Aorta (tissue), 5 donors: ENCODE results near the gene MFSD6. TPM values are rescaled to one million over a fixed set of nuclear protein-coding genes. Genes with fewer than 3 reads are reported as not detected.

Experiments
- ATAC-seq: fragments of 200-7000 bp; cut with Tn5 transposase; one replicate; pipeline ENCODE4 v1.9.1; 2022; ENCODE audit warnings: moderate library complexity; ENCODE audit not compliant: low FRiP score
- DNase-seq, 2 donors: peaks; one replicate each; pipeline ENCODE4 v3.0.0-alpha.2; 2020
- H3K27ac ChIP-seq, 2 donors: one replicate each; pipeline ENCODE4 v1.5.1; 2013; ENCODE audit warnings: low read length in 2 of 2, mild to moderate bottlenecking in 2 of 2, moderate library complexity in 2 of 2, control low read depth in 1 of 2, inconsistent platforms in 1 of 2, low read depth in 1 of 2
- H3K27me3 ChIP-seq, 2 donors: one replicate each; pipeline ENCODE4 v1.6.1; 2013; ENCODE audit warnings: control low read depth in 1 of 2, low read length in 1 of 2, mild to moderate bottlenecking in 1 of 2, moderate library complexity in 1 of 2; ENCODE audit not compliant: insufficient read depth in 2 of 2, control insufficient read depth in 1 of 2
- H3K36me3 ChIP-seq, 2 donors: one replicate each; pipeline ENCODE4 v1.6.1; 2013; ENCODE audit warnings: control low read depth in 1 of 2, low read length in 1 of 2, mild to moderate bottlenecking in 1 of 2; ENCODE audit not compliant: insufficient read depth in 2 of 2, control insufficient read depth in 1 of 2
- H3K4me1 ChIP-seq, 2 donors: one replicate each; pipeline ENCODE4 v1.6.1; 2013; ENCODE audit warnings: low read length in 2 of 2, control low read depth in 1 of 2, mild to moderate bottlenecking in 1 of 2, moderate library complexity in 1 of 2; ENCODE audit not compliant: insufficient read depth in 2 of 2, control insufficient read depth in 1 of 2
- H3K4me3 ChIP-seq, 2 donors: one replicate each; pipeline ENCODE4 v1.5.1; 2013; ENCODE audit warnings: low read length in 2 of 2, control low read depth in 1 of 2, mild to moderate bottlenecking in 1 of 2
- H3K9me3 ChIP-seq: one replicate; pipeline ENCODE4 v1.6.1; 2013; ENCODE audit warnings: mild to moderate bottlenecking, low read length; ENCODE audit not compliant: control insufficient read depth
- WGBS, 2 donors: extraction: QIAGEN DNeasy Blood & Tissue Kit; methylation state at CpG; one replicate each; pipeline ENCODE4 v1.1.7; 2013; 5-methylcytosine and 5-hydroxymethylcytosine counted together
- intact Hi-C, 2 donors: fragments of 100-400 bp; cut with DNase I; formaldehyde crosslinking; loops; one replicate each; pipeline versions ENCODE4 v1.14.2 to v1.15.0; 2022
- polyA plus RNA-seq, 2 donors: library from polyadenylated mRNA; stranded (reverse); fragments of 200-250 nt; gene quantifications; one replicate each; pipeline ENCODE4 v1.2.3, GENCODE V29; 2013
- total RNA-seq, 2 donors: library from RNA; stranded (reverse); fragmentation: NEBNext Ultra II Directional; extraction: Animal tissue kit (Norgen Biotek cat#: 25700); gene quantifications; one replicate each; pipeline ENCODE4 v1.2.1, GENCODE V29; 2021
- donor health status: healthy with polysubstance abuse.
- donor health status: Bipolar disorder and iron deficiency.
- donor health status: DM: no; HTN: no; CAD: no.
- donor health status: DM: no; HTN: no; CAD: no.
- donor health status: DM: yes; HTN: yes; CAD: no.

The MFSD6 gene
- total and polyA plus RNA-seq, 4 donors, result 10.1 to 21.5 (median 16.8) TPM

DNA sequence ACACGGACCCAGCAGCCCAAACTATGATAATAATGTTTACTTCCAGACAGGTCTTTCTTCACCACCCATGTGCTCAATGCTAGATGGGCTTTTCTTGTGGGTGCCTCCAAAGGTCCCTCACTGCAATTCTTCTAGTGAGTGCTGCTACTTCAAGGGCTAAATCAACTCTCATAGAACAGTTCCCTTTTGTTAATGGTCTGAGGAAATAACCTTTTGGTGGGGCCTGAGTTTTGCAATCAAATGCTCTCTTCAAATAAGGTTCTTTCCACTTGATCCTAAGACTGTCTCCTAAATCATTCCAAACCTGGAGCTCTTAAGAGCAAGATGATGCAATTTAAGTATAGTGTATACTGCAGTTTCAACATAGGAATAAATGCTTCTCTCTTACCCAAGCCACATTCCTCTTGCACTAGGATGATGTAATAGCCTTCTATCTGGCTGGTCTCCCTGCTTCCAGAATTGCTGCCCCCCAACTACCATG lies 120.4 kb downstream of the MFSD6 start:
- no peaks in the 10 kb centered on the region for H3K27me3 ChIP-seq
- H3K4me3 ChIP-seq, result no peak overlapping the region
- DNase-seq (no peak), ATAC-seq (no peak)
- WGBS, 2 donors, result 80 to 86% methylated on average over 1 of the region's 1 CpG
- no peaks in the 10 kb centered on the region for H3K36me3 ChIP-seq
- H3K27ac ChIP-seq, result no peak overlapping the region
- H3K4me1 ChIP-seq, result peaks cover 0 to 3% of the 10 kb centered on the region in 2 donors
- intact Hi-C loops, result no loop called here
- H3K9me3 ChIP-seq, result no peaks in the 10 kb centered on the region

DNA sequence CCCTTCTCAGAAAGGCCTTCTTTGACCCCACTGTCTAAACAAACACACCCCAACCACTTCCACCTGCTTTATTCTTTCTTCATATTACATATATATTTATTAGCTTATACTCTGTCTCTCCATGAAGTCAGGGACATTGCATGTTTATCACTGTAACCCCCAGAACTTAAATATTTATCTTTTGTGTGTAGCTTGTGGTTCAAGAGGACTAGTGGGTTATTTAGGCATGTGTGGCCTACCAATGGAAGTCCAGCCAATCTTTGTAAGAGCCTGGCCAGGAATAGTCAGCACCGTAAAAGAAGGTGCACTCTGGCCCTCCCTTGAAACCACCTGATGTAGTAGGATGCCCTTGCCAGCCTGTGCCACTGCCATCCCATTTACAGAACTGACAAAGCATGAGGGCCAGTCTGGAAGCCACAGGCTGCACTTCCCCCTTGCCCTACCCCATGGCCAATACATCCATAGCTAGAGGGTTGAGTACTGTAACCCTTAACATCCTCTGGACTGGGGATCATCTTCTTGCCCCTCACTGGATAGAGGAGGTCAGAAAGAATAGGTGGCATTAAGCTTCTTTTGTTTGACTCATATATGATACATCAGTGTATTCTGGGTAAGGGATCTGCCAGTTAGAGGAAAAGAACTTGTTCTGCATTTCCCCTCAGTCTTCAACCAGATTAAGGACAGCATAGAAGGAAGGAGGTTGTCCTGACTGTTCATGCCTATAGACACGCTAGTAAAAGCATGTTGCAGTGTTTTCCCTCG lies 121.5 kb downstream of the MFSD6 start:
- DNase-seq (no peak), ATAC-seq (no peak)
- Histone ChIP-seq H3K27me3 (no peaks in the 10 kb centered on the region), H3K36me3 (no peaks in the 10 kb centered on the region), H3K9me3 (no peaks in the 10 kb centered on the region), H3K4me3 (no peak overlapping the region), H3K27ac (no peak overlapping the region), H3K4me1 (peaks cover 0 to 3% of the 10 kb centered on the region in 2 donors)
- intact Hi-C loops, result no loop called here
- WGBS, 2 donors, result 56 to 63% methylated on average over 3 of the region's 3 CpGs

DNA sequence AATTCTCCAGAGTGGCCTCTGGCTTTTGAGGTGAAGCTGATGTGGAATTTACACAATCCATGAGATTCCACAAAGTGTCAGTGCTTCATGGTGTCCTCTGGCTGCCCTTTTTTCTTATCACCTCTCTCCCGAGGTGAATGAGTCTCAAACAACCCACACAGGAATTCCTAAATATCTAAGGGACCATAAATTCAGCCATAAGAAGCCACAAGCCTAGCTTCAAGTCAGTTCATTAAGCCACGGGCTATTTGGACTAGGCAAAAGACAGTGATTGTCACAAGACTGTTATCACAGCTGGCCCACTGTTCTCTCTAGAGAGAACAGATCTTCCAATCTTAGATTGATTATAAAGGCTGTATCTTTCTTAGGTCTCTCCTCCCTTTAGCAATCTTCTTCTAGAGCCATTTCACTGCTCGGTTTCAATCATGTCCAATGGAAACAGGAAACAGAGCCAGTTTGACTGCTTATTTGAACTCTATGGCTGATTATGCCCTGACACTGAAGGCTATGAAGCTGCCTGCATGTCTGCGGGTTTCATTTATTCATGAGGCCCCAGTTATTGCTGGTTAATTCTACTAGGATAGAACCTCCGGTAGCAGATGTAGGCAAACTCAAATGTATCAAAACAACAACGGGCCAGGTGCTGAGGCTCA lies 122.2 kb downstream of the MFSD6 start:
- 28 to 36% methylated on average over 6 of the region's 6 CpGs for WGBS, 2 donors
- Histone ChIP-seq H3K36me3 (no peaks in the 10 kb centered on the region), H3K27me3 (no peaks in the 10 kb centered on the region), H3K9me3 (no peaks in the 10 kb centered on the region), H3K4me3 (no peak overlapping the region), H3K27ac (no peak overlapping the region), H3K4me1 (peaks cover 0 to 3% of the 10 kb centered on the region in 2 donors)
- intact Hi-C loops, result no loop called here
- DNase-seq (no peak), ATAC-seq (no peak)

DNA sequence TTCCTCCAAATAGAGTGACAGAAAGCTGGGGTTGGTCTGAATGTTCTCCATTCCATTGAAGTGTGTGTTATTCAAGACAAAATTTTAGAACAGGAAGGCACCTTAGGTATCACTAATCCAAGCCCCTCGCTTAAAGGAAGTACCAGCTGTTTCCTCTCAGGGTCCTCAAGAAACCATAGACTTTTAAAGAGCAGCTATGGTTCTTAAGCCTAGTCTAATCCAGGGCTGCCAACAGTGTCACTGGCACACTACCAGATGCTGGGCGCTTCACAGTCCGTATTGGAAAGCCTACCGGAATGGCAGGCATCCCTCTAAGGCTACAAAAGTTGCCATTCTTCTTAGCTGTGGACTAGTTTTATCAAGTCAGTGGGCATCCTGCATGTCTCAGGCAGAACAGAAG lies 124.4 kb downstream of the MFSD6 start:
- DNase-seq, result no peak
- Histone ChIP-seq H3K27ac (no peak overlapping the region), H3K4me1 (peaks cover 0 to 3% of the 10 kb centered on the region in 2 donors), H3K27me3 (no peaks in the 10 kb centered on the region), H3K36me3 (no peaks in the 10 kb centered on the region), H3K4me3 (no peak overlapping the region), H3K9me3 (peaks cover 1% of the 10 kb centered on the region)
- 29 to 39% methylated on average over 4 of the region's 4 CpGs for WGBS, 2 donors
- ATAC-seq, result no peak
- intact Hi-C loops, result no loop called here

DNA sequence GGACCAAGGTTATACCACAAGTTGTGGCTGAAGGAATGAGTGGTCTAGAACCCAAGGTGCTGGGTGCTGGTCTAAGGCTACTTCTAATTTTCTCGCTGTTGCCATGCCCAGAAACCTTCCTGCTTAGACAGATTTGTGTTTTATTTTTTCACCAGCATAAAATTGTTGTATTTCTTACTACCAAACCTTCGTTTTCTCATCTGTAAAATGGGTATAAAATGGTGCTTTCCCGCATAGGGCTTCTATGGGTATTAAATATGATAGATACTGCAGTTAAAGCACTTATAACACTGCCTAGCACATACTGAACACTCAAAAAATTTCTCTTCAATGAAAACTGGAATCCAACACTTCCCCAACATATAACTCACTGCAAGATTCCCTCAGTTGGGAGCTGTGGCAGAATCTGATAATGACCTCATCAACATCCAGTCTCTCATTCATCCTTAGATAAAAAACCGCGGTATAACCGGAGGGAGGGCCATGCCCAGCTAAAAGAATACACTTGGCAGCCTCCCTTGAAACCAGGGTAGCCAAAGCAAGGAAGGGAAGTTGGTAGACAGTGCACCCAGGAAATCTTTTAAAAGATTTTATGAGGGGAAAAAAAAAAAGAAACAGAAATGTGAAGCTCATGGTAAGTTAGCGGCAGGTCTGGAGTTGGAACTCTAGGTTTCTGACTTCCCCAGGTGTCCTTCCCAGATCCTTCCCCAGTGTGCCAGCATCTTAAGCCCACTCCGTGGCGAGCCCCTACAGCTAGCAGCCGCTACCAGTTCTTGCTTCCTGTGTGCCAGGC lies 125.2 kb downstream of the MFSD6 start:
- peaks cover 0 to 3% of the 10 kb centered on the region in 2 donors for H3K4me1 ChIP-seq
- DNase-seq, result no peak
- no peak for ATAC-seq
- intact Hi-C loops, result no loop called here
- no peaks in the 10 kb centered on the region for H3K27me3 ChIP-seq
- peak overlapping the region; percentile 7 to 78 for H3K4me3 ChIP-seq
- WGBS, 2 donors, result 39 to 42% methylated on average over 10 of the region's 10 CpGs
- H3K36me3 ChIP-seq, result no peaks in the 10 kb centered on the region
- peaks cover 1% of the 10 kb centered on the region for H3K9me3 ChIP-seq
- peak overlapping the region in 1 of 2 donors; percentile 55 for H3K27ac ChIP-seq

DNA sequence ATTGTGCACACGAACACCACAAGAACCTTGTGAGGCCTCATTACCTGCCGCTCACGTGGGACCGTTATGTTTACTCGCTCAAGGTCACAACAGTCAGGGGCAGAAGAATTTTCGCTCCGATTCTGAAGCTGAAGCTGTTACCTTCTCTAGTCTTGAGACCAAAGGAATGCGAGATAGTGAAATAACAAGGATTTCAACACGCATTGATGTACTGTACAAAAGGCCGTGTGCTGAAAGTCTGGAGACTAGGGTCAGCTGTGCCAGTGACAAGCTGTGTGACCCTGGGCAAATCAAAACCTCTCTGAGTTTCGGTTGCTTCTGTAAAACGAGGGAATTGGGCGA lies 125.8 kb downstream of the MFSD6 start:
- Histone ChIP-seq H3K9me3 (peaks cover 1% of the 10 kb centered on the region), H3K27ac (peak overlapping the region; percentile 23 to 55), H3K4me3 (peak overlapping the region; percentile 7 to 78), H3K27me3 (no peaks in the 10 kb centered on the region), H3K36me3 (no peaks in the 10 kb centered on the region), H3K4me1 (peaks cover 0 to 3% of the 10 kb centered on the region in 2 donors)
- DNase-seq, result no peak
- intact Hi-C loops, result loop anchor here in 1 of 2 donors (2.0 kb wide), 1 partner anchor 115 kb away; the partner anchor contains the start of gene NAB1
- 3% methylated on average over 13 of the region's 13 CpGs for WGBS, 2 donors
- peak; percentile 6 for ATAC-seq

DNA sequence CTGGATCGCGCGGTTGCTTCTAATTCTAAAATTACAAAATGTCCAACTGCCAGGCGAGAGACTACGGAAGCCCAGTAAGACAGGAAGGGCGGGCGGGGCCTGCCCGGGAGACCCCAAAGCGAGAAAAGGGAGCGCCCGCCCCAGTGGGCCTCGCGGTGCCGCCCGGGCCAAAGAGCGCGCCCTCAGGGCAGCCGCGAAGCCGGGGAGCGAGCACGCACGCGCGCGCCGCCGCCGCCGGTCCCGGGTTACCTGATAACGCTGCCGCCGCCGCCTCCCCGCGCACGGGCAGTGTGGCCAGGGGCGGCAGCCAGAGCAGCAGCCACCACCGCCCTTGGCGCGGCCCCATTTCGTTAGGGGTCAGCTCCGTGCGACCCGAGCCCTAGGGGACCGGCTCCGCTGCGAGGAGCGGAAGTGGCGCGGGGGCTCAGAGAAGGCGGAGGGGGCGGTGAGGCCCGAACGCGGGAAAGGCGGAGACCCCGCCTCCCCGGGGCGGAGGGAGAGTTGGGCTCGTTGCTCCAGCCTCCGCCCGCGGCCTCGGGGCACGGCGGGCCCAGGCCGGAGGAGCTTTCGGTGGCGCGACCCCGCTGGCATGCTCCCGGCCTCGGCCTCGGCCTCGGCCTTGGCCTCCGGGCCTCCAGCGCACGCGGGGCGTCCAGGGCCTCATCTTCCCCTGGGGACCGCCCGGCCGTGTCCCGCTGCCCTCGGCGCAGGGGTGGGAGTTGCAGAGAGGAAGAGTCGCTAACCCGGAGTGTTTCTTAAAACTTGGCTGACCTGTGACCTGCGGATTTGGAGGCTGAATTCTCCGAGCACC lies 126.4 kb downstream of the MFSD6 start, which contains the start of gene NEMP2:
NEMP2 (minus strand) TSS at position 413 of the 811 bp plus-strand sequence; CDS start at position 346, 67 bp downstream.
- 0% methylated on average over 77 to 92 of the region's 92 CpGs for WGBS, 2 donors
- peak; percentile 91 for ATAC-seq
- peak; percentile 84 to 92 for DNase-seq
- Histone ChIP-seq H3K4me3 (peak within 1 kb of the TSS; percentile 7 to 78), H3K27me3 (no peaks in the 10 kb centered on the region), H3K27ac (peak within 1 kb of the TSS; percentile 23 to 55), H3K4me1 (peaks cover 0 to 3% of the 10 kb centered on the region in 2 donors), H3K9me3 (peaks cover 1% of the 10 kb centered on the region), H3K36me3 (no peaks in the 10 kb centered on the region)
- intact Hi-C loops, result loop anchor here in 1 of 2 donors (2.0 kb wide), 1 partner anchor 114 kb away; the partner anchor contains the start of gene NAB1

DNA sequence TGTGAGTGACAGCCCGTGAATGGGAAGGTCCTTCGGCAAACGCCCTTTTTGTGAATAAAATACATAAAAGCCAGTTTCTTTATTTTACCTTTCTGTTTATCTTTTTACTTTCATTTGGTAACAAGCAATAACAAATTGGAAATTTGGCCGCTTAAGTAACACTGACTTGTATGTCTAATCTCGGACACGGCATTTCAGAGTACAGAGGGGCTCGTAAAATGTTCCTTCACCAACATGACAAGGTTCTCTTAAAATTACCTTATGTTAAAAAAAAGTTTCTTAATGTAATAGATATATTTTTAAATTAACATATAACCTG lies 126.9 kb downstream of the MFSD6 start:
- Histone ChIP-seq H3K36me3 (no peaks in the 10 kb centered on the region), H3K4me3 (peak overlapping the region; percentile 7 to 78), H3K27me3 (no peaks in the 10 kb centered on the region), H3K9me3 (peaks cover 1% of the 10 kb centered on the region), H3K27ac (peak overlapping the region; percentile 23 to 55), H3K4me1 (peaks cover 0 to 3% of the 10 kb centered on the region in 2 donors)
- 1% methylated on average over 7 of the region's 7 CpGs for WGBS, 2 donors
- ATAC-seq (no peak), DNase-seq (no peak)
- intact Hi-C loops, result loop anchor here in 1 of 2 donors (2.0 kb wide), 1 partner anchor 114 kb away; the partner anchor contains the start of gene NAB1
